Activated T-cell treated with anti-CD3 and anti-CD28 coated beads for 24 hours (primary cell): ENCODE measurements around the gene FKBP1A.
"Not testable (repeated sequence)": the region's sequence is repeated elsewhere in the genome, so short reads cannot be mapped to it uniquely, and the experiment has no call there.

Source experiments
- DNase-seq: peaks from one replicate; pipeline ENCODE4 v3.0.0-alpha.2; 2020; ENCODE audit warnings: low read depth

The FKBP1A gene

DNA sequence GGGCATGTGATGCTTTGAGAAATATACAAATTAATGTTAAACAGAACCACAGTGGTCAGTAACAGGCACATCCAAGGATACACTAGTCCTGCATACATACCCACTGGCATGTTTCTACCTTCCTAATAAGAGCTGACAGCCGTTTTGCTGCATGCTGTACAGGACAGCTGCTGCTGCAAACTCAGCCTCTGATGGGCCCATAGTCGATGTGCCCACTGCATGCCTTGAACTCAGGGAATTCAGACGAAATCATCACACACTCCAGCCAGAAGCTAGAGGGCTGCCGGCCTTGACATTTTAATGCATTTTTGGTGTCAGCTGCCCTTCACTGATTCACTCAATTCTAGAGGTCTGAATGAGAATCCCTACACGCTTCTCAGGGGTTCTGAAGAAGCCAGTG lies 29.3 kb downstream of the FKBP1A start:
- DNase-seq: no peak

DNA sequence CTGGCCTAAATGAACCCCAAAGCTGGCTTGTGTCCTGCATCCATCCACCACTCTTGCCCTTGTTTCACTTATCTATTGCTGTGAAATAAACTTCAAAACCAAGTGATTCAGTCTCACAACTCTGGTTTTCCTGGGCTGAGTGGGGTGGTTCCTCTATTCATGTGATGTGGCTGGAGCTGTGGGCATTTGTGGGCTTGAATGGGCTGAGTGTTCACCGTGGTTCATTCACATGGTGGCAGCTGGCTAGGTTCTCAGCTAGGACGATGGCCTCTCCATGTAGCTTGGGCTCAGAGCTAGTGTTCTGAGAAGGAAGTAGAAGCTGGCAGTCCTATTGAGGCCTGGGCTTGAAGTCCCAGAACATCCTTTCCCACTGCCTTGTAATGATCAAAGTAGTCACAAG lies 30.4 kb downstream of the FKBP1A start:
- DNase-seq: no peak

DNA sequence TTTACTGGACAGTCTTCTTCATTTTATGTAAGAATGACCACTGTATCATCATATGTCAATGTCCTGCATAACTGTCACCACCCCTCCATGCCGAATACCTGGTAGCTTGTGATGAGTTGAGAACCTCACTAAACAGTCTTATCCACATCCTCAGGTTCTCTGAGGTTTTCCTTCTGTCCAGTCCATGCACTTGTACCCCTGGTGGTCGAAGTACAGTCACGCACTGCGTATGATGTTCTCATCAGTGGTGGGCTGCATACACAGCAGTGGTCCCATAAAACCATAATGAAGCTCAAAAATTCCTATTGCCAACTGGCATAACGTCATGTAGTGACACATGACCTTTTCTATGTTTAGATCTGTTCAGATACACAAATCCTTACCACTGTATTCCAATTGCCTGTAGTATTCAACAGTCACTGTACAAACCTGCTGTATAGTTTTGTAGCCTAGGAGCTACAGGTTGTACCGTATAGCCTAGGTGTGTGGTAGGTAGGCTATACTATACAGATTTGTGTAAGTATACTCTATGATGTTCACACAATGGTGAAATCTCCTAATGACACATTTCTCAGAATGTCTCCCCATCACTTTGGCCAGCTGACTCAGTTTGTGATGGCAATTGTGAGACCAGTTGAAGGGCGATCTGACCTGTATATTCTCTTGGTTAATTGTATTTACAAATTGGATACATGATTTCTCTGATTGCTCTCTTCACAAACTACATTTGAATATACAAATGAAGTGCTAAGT lies 32.6 kb downstream of the FKBP1A start:
- no peak for DNase-seq

DNA sequence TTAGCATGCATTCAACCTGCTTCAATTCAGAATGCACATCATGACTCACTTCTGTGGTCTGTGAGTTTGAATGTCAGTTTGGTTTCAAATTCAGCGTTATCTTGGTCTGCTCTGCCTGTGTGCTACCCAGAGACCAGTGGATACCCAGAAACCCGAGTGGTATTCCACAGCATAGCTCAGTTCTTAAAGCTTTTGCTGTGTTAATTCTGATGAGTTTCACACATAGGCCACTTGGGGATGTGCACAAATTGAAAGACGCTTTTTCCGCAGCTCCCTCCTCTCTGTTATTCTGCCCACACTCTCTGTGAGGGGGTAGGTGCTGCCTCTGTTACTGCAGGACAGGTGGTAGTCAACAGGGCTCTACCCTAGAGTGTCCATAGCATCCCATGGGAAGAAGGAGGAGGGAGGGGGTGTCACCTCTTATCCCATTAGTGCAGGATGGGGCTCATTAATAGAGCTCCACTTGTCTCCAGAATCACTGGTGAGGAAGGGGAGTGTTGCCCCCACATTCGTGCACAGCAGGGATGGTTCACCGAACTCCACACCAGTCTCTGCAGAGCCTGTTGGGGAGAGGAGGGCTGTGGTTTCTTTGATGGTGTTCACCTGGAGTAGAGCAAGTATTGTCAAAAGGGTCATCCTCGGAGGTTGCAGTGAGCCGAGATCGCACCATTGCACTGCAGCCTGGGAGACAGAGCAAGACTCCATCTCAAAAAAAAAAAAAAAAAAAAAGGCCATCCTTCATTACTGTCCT lies 34.8 kb downstream of the FKBP1A start:
- DNase-seq: peak; percentile 37

DNA sequence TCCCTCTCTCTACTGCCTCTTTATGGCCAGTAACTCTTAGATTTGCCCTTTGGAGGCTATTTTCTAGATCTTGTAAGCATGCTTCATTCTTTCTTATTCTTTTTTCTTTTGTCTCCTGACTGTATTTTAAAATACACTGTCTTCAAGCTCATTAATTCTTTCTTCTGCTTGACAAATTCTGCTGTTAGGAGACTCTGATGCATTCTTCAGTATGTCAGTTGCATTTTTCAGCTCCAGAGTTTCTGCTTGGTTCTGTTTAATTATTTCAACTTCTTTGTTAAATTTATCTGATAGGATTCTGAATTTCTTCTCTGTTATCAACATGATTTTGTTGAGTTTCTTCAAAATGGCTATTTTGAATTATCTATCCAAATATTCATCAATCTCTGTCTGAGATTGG lies 38.9 kb downstream of the FKBP1A start:
- DNase-seq: no peak

DNA sequence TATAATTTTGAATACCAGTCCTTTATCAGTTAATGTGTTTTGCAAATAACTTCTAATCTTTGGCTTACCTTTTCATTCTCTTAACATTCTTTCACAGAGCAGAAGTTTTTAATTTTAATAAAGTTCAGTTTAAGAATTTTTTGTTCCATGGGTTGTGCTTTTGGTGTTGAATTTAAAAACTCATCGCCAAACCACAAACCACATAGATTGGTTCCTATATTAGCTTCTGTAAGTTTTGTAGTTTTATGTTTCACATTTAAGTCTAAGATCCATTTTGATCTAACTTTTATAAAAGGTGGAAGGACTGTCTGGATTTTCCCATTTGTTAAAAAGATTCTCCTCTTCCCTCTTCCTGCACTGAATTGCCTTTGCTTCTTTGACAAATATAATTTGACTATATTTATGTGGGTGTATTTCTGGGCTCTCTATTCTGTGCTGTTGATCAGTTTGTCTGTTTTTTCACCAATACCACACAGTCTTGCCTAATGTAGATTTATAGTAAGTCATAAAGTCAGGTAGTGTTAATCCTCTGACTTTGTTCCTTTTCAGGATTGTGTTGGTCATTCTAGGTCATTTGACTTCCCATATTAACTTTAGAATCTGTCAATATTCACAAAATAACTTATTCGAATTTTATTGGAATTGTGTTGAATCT lies 46.4 kb downstream of the FKBP1A start:
- DNase-seq: no peak

DNA sequence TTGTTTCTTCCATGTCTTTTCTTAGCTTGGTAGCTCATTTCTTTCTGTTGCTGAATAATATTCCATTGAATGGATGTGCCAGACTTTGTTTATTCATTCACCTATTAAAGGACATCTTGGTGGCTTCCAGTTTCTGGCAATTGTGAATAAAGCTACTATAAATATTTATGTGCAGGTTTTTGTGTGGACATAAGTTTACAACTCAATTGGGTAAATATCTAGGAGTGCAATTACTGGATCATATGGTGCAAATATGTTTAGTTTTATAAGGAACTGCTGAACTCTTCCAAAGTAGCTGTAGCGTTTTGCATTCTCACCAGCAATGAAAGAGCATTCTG lies 47.1 kb downstream of the FKBP1A start:
- no peak for DNase-seq

DNA sequence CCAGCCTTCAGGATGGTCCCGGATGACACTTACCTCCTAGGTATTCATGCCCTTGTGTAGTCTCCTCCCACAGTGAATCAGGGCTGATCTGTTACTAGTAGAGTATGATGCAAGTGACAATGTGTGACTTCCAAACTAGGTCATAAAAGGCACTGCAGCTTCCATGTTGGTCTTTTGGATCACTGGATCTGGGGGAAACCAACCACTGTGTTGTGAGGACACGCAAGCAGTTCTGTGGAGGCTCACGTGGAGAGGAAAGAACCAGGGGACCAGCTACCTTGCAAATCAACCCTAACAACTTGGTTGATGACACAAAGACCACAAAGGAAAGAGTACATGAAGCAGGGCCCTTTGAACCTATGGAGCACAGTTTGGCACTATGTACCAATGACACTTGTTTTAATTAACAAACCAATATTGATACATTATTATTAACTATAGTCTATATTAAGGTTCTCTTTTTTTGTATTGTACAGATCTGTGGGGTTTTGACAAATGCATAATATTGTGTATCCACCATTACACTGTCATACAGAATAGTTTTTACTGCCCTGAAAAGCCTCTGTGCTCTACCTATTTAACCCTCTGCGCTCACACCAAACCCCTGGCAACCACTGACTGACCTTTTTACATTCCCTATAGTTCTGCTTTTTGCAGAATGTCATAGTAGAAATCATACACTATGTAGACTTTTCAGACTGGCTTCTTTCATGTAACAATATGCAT lies 47.7 kb downstream of the FKBP1A start:
- DNase-seq: no peak

DNA sequence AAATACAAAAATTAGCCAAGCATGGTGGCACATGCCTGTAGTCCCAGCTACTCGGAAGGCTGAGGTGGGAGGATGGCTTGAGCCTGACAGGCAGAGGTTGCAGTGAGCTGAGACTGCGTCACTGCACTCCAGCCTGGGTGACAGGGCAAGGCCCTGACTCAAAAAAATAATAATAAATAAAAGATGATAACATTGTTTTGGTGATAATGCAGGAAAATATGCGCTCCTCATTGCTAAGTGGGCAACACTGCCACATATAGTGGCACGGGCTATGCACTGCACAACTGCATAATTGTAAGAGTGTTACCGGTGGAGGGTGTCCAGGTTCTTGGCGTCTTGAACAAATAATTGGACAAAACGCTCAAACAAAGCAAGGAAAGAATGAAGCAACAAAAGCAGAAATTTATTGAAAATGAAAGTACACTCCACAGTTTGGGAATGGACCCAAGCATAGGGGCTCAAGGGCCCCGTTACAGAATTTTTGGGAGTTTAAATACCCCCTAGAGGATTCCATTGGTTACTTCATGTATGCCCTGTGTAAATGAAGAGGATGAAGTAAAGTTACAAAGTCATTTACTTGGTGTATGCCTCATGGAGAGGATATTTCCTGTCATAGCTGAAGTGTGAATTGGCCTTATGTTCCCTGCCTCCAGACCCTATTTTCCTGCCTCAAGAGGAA lies 49.3 kb downstream of the FKBP1A start:
- not testable (repeated sequence) for DNase-seq

DNA sequence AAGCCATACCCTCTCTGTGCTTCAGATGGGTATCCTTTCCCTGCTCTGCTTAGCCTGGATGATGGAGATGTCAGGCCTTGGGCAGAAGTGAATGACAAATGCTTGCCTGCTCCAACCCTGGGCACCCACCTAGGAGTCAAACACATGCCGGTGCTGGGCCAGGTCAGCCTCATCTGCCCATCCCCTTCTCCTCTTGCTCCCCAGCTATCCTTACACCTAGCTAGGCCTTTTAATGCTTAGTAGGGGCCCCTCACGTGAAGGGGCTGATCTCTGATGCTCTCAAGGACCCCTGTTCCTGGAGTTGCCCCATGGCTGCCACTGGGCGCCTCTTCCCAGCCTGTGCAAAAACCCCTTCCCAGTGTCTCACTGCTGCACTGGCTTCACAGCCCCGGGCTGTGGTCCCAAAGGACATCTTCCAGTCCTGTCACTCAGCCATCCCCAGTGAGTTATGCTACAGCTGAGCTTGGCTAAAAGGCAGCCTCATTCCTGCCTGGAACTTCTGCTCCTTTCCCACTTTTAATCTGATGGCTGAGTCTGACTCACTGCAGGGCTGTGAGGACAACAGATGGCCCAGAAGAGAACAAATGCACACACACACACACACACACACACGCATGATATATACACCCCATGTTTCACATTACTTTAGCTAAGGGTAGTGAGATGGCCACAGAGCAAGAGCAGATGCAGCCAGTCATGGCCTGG lies 51.1 kb downstream of the FKBP1A start:
- no peak for DNase-seq

DNA sequence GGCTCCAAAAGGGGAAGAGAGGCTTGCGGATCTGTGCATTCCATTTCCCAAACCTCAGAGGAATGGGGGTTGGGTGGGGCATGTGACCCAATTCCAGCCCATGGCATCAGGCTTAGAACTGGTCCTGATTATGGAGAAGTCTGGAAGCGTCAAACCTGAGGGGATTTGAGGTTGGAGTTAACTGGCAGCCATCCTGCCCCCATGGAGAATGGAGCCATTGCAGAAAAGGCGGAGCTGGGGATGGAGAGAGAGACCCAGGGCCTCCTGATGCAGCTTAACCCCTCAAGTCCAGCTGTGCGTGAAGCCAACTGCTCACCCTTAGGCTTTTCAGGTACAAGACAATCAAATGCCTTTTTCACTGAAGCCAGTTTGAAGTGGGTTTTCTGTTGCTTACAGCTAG lies 54.1 kb downstream of the FKBP1A start:
- no peak for DNase-seq

DNA sequence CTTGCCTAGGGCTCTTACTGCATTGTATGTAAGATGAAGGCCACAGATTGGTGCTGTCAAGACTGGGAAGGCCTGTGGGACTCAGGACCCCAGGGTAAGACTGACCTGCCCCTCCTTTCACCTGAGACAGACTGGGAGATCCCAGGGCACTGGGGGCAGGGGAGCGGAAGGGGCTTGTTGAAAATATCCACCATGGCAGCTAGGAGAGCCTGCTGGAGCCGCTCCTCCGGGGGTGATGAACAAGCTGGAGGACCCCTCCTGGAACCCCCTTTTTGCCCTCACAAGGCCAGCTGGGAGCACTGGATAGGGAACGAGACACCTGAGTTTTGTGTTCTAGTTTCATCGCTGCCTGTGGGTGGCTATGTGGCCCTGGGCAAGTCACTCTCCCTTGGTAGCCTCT lies 54.8 kb downstream of the FKBP1A start:
- no peak for DNase-seq

DNA sequence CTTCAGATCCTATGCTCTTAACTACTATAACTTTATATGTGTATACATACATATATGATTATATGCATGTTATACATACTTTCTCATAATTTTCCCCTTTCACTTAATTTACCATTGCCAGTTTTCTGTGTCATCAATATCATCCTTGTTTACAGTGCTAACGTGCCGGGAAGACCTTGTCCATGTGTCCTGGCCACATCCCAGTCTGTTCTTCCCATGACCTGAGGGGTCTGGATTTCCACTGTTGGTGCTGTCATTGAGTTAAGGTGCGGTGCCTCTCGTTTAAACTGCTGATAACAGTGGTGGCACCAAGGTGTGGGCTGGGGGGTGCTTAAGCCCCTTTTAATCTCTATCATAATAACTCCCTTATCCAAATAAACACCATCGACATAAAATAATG lies 55.4 kb downstream of the FKBP1A start:
- no peak for DNase-seq

DNA sequence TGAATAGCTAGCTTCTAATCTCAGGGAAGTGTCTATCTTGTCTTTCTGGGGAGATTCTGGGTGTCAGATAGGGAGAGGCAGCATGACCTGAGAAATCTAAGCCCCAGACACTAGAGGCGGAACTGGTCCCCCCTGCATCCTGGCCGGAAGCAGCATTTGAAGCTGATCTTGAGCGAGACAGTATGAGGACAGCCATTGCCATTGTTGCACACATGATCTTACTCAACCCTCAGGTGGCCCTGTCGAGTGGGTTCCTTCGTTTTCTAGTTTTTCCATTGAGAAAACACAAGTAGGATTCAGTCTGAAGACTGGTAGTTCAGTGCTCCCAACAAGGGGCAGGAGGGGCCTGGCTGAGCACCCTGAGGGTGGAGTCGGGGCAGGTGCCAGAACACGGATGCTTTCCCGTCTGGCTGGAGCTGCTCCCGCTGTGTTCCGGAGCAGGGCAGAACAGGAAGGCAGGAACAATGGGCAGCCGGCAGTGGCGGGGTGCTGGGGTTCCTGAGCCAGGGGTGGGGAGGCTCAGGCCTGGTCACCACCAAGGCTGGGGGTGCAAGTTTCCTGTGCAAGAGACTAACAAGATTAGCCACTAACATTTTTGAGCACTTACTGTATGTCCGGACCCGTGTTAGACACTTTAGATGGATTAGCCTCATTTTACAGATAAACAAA lies 56.0 kb downstream of the FKBP1A start:
- no peak for DNase-seq

DNA sequence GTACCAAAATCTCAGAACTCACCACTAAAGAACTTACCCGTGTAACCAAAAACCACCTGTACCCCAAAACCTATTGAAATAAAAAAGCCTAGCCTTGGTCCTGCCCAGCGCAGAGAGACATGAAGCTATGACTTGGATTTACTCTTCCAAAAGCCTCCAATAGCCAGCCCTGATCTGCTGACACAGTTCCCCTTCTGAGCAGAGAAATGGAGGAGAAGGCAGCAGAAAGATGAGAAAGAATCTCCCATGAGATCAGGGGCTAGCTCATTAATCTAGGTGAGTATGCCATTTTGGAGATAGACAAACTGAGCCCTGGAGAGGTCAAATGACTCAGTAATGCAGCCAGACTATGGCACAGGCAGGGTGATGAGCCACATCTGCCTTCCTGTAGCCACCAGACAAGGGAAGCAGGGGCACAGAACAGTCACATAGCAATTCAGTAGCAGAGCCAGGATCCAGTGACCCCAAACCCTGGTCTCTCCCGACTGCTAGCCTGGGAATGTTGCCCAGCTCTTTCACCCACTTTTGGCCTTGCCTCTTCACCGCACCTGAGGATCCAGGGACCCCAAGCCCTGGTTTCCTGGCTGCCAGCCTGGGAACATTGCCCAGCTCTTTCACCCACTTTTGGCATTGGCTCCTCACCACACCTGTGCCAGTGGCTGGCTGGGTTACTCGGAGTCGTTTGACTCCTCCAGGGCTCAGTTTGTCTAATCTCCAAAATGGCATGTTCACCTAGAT lies 56.7 kb downstream of the FKBP1A start:
- DNase-seq: no peak

DNA sequence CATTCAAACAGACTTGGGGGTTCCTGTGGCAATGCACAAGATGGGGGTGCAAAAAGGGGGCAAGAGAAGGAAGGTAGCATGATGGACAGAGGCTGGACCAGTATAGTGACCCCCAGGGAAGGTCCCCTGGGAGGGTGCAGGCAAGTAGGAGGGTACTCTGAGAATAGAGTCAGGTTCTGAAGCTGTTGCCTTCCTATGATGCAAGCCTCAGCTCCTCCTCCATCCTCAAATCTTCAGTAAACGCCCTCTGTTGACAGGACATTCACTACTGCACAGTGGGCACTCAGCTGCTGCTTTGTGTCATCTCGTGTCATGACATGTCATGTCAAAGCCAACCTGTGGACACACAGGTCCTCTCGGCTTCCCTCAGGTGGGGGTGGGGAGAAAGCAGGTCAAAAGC lies 58.1 kb downstream of the FKBP1A start:
- DNase-seq: no peak

DNA sequence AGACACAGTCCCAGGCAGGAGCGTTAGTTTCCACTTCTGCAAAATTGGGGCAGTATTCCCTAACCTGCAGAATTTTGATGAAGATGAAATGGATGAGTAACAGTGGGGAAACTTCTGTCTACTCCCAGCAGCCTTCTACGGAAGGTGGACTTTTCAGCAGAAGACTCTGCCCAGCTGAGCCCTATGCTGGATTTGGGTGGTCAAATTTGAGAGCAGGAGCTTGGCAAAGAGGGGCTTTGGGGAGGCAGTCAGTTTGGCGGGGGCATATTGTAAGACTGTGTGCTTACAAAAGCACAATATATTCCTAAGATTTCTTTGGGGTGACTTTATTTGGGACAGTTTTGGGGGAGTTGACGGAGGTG lies 58.5 kb downstream of the FKBP1A start:
- no peak for DNase-seq

DNA sequence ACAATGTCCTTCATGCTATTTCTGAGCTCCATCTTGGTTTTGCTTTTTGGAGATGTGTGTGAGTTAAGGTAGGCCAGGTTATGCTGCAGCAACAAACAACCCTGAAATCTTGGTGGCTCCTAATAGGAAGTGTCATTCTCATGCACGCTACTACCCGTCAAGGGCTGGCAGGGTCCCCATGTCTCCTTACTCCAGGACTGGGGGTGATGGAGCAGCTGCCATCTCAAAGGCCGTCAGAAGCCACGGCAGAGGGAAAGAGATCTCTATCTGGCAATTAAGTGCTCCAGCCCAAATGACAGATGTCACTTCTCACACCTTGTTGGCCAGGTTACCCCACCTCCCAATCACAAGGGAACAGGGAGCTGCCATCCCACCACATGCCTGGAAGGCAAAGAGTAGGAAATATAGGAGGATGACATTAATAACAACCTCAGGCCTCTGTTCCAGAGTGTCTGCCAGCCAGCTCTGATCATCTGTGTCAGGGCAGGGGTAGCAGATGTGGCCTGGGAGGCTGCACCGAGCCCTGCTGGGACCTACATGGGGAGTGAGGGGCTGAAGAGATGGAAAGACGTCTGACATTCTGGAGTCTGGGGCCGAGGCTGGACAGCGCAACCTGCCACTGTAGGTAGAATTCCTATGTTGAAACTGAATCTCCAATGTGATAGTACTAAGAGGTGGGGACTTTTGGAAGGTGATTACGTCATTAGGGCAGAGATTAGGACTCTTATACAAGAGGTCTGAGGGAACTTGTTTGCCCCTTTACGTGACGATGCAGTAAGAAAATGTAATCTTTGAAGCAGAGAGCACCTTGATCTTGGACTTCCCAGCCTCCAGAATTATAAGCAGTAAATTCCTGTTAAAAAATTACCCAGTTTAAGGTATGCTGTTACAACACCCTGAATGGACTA lies 59.1 kb downstream of the FKBP1A start:
- no peak for DNase-seq

DNA sequence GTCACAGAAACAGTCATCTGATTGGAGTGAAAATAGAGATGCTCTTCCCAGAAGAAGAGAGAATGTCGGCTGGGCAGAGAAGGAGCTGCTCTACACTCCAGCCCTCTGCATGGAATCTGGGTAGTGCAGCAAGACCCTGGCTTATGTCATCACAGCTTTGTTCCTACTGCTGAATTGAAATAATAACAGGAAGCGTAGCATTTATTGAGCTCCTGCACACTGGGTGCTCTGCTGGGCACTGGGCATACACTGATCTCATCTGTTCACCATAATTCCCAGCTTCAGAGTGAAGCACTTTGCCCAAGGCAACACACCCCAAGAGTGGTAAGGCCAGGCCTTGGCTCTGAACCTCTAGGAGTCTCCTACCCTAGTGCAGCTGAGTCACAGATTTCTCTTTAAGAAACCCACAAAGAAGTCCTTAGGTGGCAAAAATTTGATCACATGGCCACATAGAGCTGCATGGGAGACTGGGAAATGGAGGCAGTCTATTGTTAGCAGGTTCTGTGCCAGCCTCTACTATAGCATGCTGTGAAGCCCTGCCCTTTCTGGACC lies 60.0 kb downstream of the FKBP1A start:
- no peak for DNase-seq
